ENCODE results near the gene MDH1.

DNA sequence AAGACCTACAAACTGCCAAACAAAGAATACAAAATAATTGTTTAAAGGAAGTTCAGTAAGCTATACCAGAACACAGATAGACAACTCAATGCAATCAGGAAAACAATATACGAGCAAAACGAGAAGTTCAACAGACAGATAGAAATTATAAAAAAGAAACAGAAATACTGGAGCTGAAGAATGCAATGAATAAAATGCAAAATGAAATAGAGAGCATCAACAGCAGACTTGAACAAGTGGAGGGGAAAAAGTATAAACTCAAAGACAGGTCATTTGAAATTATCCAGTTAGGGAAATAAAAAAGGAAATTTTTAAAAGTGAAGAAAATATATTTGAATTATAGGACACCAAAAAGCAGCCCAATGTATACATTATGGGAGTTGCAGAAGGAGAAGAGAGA lies 43.6 kb downstream of the MDH1 start:
- TF ChIP-seq YY1 (IDR thresholded peaks at IDR 0.05; ENCODE audit: insufficient read depth, insufficient read length): no peak
- no peak for TF ChIP-seq ZNF274 (IDR thresholded peaks at IDR 0.05; ENCODE audit: low read depth, low read length)
